BJ (cell line): ENCODE data around the gene ALG3. TPM values are rescaled to one million over a fixed set of nuclear protein-coding genes. Genes with fewer than 3 reads are reported as not detected.

Experiments used
- CTCF ChIA-PET: fragments of 350-600 bp; formaldehyde crosslinking; extraction: SDS; loops from one replicate; lab custom pipeline; 2021; ENCODE audit warnings: antibody characterized with exemption, inconsistent platforms; lab: Yijun Ruan, JAX
- POLR2A ChIA-PET: fragments of 300-600 bp; sonication (Branson Sonifier 250); formaldehyde crosslinking; extraction: SDS; loops from one replicate; lab custom pipeline; 2021; ENCODE audit warnings: antibody characterized with exemption; lab: Charles Lee
- DNase-seq: peaks from one replicate; pipeline ENCODE4 v3.0.0-alpha.2; 2011; ENCODE audit warnings: low read depth
- H3K27me3 ChIP-seq: 2 replicates; pipeline ENCODE4 v1.6.0; 2011; ENCODE audit warnings: low read length; ENCODE audit not compliant: control insufficient read depth, insufficient read depth
- H3K36me3 ChIP-seq: 2 replicates; pipeline ENCODE4 v1.5.1; 2011; ENCODE audit warnings: low read length; ENCODE audit not compliant: control insufficient read depth, insufficient read depth
- H3K4me3 ChIP-seq: 2 replicates; pipeline ENCODE4 v1.5.1; 2011; ENCODE audit warnings: low read depth, mild to moderate bottlenecking, control low read depth, low read length
- polyA plus RNA-seq: library from polyadenylated mRNA; depleted of rRNA; stranded (reverse); fragments of >200 nt; gene quantifications from 2 replicates; pipeline ENCODE4 v1.2.3, GENCODE V29; 2011
- TF ChIP-seq, protein P1 (sequence below): IDR thresholded peaks from 2 replicates; pipeline ENCODE4 v1.5.1; 2011; ENCODE audit warnings: low read depth, mild to moderate bottlenecking, control low read depth, inconsistent platforms, low read length, moderate library complexity; ENCODE audit not compliant: insufficient read depth

ALG3 gene
- polyA plus RNA-seq, 1 experiment: 68.9 TPM

DNA sequence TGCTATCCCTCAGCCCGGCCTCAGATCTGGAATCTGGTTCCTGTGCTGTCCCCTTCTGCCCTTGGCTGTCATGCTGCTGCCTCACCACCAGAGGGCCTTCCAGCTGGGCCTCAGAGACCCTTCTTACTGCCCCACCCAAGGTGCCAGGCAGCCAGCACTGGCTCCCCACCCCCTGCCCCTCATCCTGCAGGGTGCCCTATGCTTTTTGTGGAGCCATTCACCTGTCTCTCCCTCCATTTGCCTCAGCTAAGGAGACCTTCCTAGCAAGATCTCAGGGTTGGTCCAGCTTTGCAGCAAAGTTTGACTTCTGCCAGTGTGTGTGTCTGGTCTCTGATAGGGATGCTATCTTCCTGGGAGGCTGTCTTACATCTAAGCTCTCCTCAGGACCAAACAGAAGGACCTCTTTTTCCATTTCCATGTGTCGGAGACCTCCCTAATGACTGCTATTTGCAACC lies 21.3 kb downstream of the ALG3 start:
- DNase-seq: no peak
- Histone ChIP-seq H3K4me3 (no peak overlapping the region), H3K36me3 (no peaks in the 10 kb centered on the region), H3K27me3 (peaks cover 40% of the 10 kb centered on the region)
- TF ChIP-seq, protein P1, sequence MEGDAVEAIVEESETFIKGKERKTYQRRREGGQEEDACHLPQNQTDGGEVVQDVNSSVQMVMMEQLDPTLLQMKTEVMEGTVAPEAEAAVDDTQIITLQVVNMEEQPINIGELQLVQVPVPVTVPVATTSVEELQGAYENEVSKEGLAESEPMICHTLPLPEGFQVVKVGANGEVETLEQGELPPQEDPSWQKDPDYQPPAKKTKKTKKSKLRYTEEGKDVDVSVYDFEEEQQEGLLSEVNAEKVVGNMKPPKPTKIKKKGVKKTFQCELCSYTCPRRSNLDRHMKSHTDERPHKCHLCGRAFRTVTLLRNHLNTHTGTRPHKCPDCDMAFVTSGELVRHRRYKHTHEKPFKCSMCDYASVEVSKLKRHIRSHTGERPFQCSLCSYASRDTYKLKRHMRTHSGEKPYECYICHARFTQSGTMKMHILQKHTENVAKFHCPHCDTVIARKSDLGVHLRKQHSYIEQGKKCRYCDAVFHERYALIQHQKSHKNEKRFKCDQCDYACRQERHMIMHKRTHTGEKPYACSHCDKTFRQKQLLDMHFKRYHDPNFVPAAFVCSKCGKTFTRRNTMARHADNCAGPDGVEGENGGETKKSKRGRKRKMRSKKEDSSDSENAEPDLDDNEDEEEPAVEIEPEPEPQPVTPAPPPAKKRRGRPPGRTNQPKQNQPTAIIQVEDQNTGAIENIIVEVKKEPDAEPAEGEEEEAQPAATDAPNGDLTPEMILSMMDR: peak; percentile 92
- CTCF ChIA-PET: interaction anchor here (0.6 to 5.4 kb wide), 42 partner anchors 9 to 350 kb away, joined by 3 to 54 read pairs (median 5); partner anchors contain the start of genes ABCC5, ABCF3, AP2M1 and CAMK2N2
- POLR2A ChIA-PET: no interaction called here

- ChIA-PET CTCF (interaction anchor here (5.4 kb wide), 1 partner anchor 15 kb away, joined by 54 read pairs; no protein-coding TSS in a partner anchor), POLR2A (no interaction called here)
- H3K27me3 ChIP-seq: peaks cover 16% of the 10 kb centered on the region
- TF ChIP-seq, protein P1: no peak
- no peak for DNase-seq
- no peaks in the 10 kb centered on the region for H3K36me3 ChIP-seq
- H3K4me3 ChIP-seq: no peak overlapping the region
Observed at GRCh38 chr3:184223946-184224345, 24.8 kb downstream of the ALG3 start.

DNA sequence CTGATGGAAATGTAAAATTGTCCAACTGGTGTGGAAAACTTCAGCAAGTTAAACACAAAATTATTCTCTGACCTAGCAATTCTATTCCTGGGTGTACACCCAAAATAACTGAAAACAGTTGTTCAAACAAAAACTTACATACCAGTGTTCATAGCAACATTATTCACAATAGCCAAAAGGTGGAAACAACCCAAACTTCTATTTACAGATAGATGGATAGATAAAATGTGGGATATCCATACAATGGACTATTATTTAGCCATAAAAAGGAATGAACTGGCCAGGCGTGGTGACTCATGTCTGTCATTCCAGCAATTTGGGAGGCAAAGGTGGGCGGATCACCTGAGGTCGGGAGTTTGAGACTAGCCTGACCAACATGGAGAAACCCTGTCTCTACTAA lies 26.2 kb downstream of the ALG3 start:
- DNase-seq: no peak
- no peak overlapping the region for H3K4me3 ChIP-seq
- CTCF ChIA-PET: interaction anchor here (1.0 kb wide), 1 partner anchor 8 kb away, joined by 3 read pairs; no protein-coding TSS in a partner anchor
- POLR2A ChIA-PET: no interaction called here
- TF ChIP-seq, protein P1: no peak
- H3K36me3 ChIP-seq: no peaks in the 10 kb centered on the region
- H3K27me3 ChIP-seq: peaks cover 4% of the 10 kb centered on the region

GRCh38 chr3:184218814-184219213 lies 29.9 kb downstream of the ALG3 start:
- peaks cover 2% of the 10 kb centered on the region; the same call in 1 of the 2 replicates for H3K27me3 ChIP-seq
- CTCF ChIA-PET: interaction anchor here (1.8 kb wide), 1 partner anchor 9 kb away, joined by 13 read pairs; no protein-coding TSS in a partner anchor
- TF ChIP-seq, protein P1: no peak
- no peaks in the 10 kb centered on the region for H3K36me3 ChIP-seq
- POLR2A ChIA-PET: no interaction called here
- DNase-seq: no peak
- no peak overlapping the region for H3K4me3 ChIP-seq

- TF ChIP-seq, protein P1: no peak
- ChIA-PET CTCF (interaction anchor here (5.2 kb wide), 1 partner anchor 16 kb away, joined by 29 read pairs; no protein-coding TSS in a partner anchor), POLR2A (no interaction called here)
- Histone ChIP-seq H3K27me3 (peaks cover 4% of the 10 kb centered on the region; the same call in 1 of the 2 replicates), H3K4me3 (no peak overlapping the region), H3K36me3 (no peaks in the 10 kb centered on the region)
- no peak for DNase-seq
Observed at GRCh38 chr3:184211718-184212117, 37.0 kb downstream of the ALG3 start.
